GM21786 (cell line): Measurements from ENCODE around the gene SCYGR7.
"Not testable (repeated sequence)": the region's sequence is repeated elsewhere in the genome, so short reads cannot be mapped to it uniquely, and the experiment has no call there.

Source experiments
- ATAC-seq: cut with Tn5 transposase; IDR thresholded peaks from one replicate; pipeline ENCODE4 v1.9.1; 2021; ENCODE audit not compliant: unreplicated experiment

The SCYGR7 gene

GRCh38 chr2:227728035-227728434, at the start of gene SCYGR7:
SCYGR7 (plus strand) TSS chr2:227728335; CDS start chr2:227728335, 0 bp downstream.
- ATAC-seq, result no peak

- ATAC-seq, result no peak
Measured at GRCh38 chr2:227684258-227684657, 43.9 kb upstream of the SCYGR7 start.

GRCh38 chr2:227687189-227687588, 40.9 kb upstream of the SCYGR7 start:
- ATAC-seq, result no peak

GRCh38 chr2:227696990-227697679, 31.0 kb upstream of the SCYGR7 start:
- no peak for ATAC-seq

GRCh38 chr2:227701556-227701955, 26.6 kb upstream of the SCYGR7 start:
- ATAC-seq, result no peak

GRCh38 chr2:227703280-227703732, 24.8 kb upstream of the SCYGR7 start:
- no peak for ATAC-seq

GRCh38 chr2:227703961-227704360, 24.2 kb upstream of the SCYGR7 start:
- no peak for ATAC-seq

- no peak for ATAC-seq
Measured at GRCh38 chr2:227706859-227707258, 21.3 kb upstream of the SCYGR7 start.

- no peak for ATAC-seq
Measured at GRCh38 chr2:227707390-227707789, 20.7 kb upstream of the SCYGR7 start.

- ATAC-seq, result no peak
Measured at GRCh38 chr2:227710986-227711385, 17.1 kb upstream of the SCYGR7 start.

- no peak for ATAC-seq
Measured at GRCh38 chr2:227713291-227713690, 14.8 kb upstream of the SCYGR7 start.

- ATAC-seq, result no peak
Measured at GRCh38 chr2:227716501-227716900, 11.6 kb upstream of the SCYGR7 start.

- ATAC-seq, result no peak
Measured at GRCh38 chr2:227717687-227718567, 10.2 kb upstream of the SCYGR7 start, which contains the start of gene SLC19A3. SLC19A3 (minus strand) TSS chr2:227718028; CDS start chr2:227702318, 15,710 bp downstream.

- no peak for ATAC-seq
Measured at GRCh38 chr2:227719641-227720040, 8.5 kb upstream of the SCYGR7 start.

- ATAC-seq, result no peak
Measured at GRCh38 chr2:227720680-227721079, 7.5 kb upstream of the SCYGR7 start.

- ATAC-seq, result not testable (repeated sequence)
Measured at GRCh38 chr2:227722821-227723220, 5.3 kb upstream of the SCYGR7 start.

GRCh38 chr2:227724394-227725039, 3.6 kb upstream of the SCYGR7 start, which contains the start of gene SCYGR6:
SCYGR6 (minus strand) TSS chr2:227724757; CDS start chr2:227724757, 0 bp downstream.
- ATAC-seq, result no peak

- ATAC-seq, result no peak
Measured at GRCh38 chr2:227739351-227739750, 11.2 kb downstream of the SCYGR7 start.

- ATAC-seq, result not testable (repeated sequence)
Measured at GRCh38 chr2:227740705-227741104, 12.6 kb downstream of the SCYGR7 start.

- ATAC-seq, result no peak
Measured at GRCh38 chr2:227745594-227745993, 17.5 kb downstream of the SCYGR7 start, which contains the start of gene SCYGR8. SCYGR8 (plus strand) TSS chr2:227745894; CDS start chr2:227745894, 0 bp downstream.

- no peak for ATAC-seq
Measured at GRCh38 chr2:227748079-227748478, 19.9 kb downstream of the SCYGR7 start.
